HFFc6 (cell line): ENCODE data around the gene ASCC2. TPM values are rescaled to one million over a fixed set of nuclear protein-coding genes. Genes with fewer than 3 reads are reported as not detected.
"Not testable (repeated sequence)": the region's sequence is repeated elsewhere in the genome, so short reads cannot be mapped to it uniquely, and the experiment has no call there.

Experiments
- DNase-seq: peaks from one replicate; pipeline ENCODE4 v3.0.0-alpha.2; 2018
- H3K27ac Mint-ChIP-seq: 2 replicates; pipeline ENCODE4 v1.8.0; 2020; ENCODE audit warnings: mild to moderate bottlenecking, mixed read lengths
- H3K27me3 Mint-ChIP-seq: 2 replicates; pipeline ENCODE4 v1.8.0; 2021; ENCODE audit warnings: mild to moderate bottlenecking, moderate library complexity, mixed read lengths; ENCODE audit not compliant: insufficient read depth
- H3K36me3 Mint-ChIP-seq: 2 replicates; pipeline ENCODE4 v1.8.0; 2021; ENCODE audit warnings: low read depth, mixed read lengths
- H3K4me1 Mint-ChIP-seq: 2 replicates; pipeline ENCODE4 v1.8.0; 2020; ENCODE audit warnings: low read depth, mixed read lengths
- H3K4me3 Mint-ChIP-seq: 2 replicates; pipeline ENCODE4 v1.8.0; 2020; ENCODE audit warnings: mild to moderate bottlenecking, moderate library complexity, mixed read lengths
- H3K9me3 Mint-ChIP-seq: 2 replicates; pipeline ENCODE4 v1.8.0; 2020; ENCODE audit warnings: mild to moderate bottlenecking, mixed read lengths
- CTCF ChIP-seq: fragments of 200-600 bp; sonication (generic); IDR thresholded peaks from 2 replicates; pipeline ENCODE4 v1.5.0; 2021; ENCODE audit warnings: antibody characterized with exemption, mild to moderate bottlenecking
- total RNA-seq, 6 experiments: library from RNA; stranded (reverse); fragmentation: NEBNext Ultra II Directional; extraction: Animal tissue kit (Norgen Biotek cat#: 25700); gene quantifications; 2 replicates in 1 of 6; 3 replicates in 5 of 6; pipeline ENCODE4 v1.2.3, GENCODE V29; 2021

Gene ASCC2
- total RNA-seq, 6 experiments from 2014 or later, result 60.1 to 73.6 (median 66.4) TPM

GRCh38 chr22:29867260-29867659 is 29.2 kb upstream of the ASCC2 start:
- Mint-ChIP-seq H3K4me1 (peaks cover 12% of the 10 kb centered on the region), H3K9me3 (no peaks in the 10 kb centered on the region), H3K27ac (no peak overlapping the region), H3K27me3 (peaks cover 20% of the 10 kb centered on the region; the same call in 1 of the 2 replicates), H3K36me3 (no peaks in the 10 kb centered on the region), H3K4me3 (no peak overlapping the region)
- DNase-seq, result no peak
- no peak for TF ChIP-seq CTCF

- H3K27me3 Mint-ChIP-seq, result peaks cover 18% of the 10 kb centered on the region
- DNase-seq, H3K4me3 Mint-ChIP-seq, H3K9me3 Mint-ChIP-seq, H3K4me1 Mint-ChIP-seq, H3K27ac Mint-ChIP-seq, H3K36me3 Mint-ChIP-seq: not testable (repeated sequence)
Measured at GRCh38 chr22:29865572-29865971, 27.5 kb upstream of the ASCC2 start.

GRCh38 chr22:29861672-29862297 is 23.7 kb upstream of the ASCC2 start:
- Mint-ChIP-seq H3K4me3 (no peak overlapping the region), H3K4me1 (no peaks in the 10 kb centered on the region), H3K27ac (no peak overlapping the region), H3K27me3 (peaks cover 20% of the 10 kb centered on the region), H3K36me3 (no peaks in the 10 kb centered on the region), H3K9me3 (no peaks in the 10 kb centered on the region)
- DNase-seq, result no peak
- TF ChIP-seq CTCF, result no peak

- Mint-ChIP-seq H3K27ac (no peak overlapping the region), H3K9me3 (no peaks in the 10 kb centered on the region), H3K27me3 (peaks cover 11% of the 10 kb centered on the region), H3K4me1 (no peaks in the 10 kb centered on the region), H3K36me3 (no peaks in the 10 kb centered on the region), H3K4me3 (no peak overlapping the region)
- no peak for TF ChIP-seq CTCF
- no peak for DNase-seq
Measured at GRCh38 chr22:29860006-29860766, 22.1 kb upstream of the ASCC2 start.

- not testable (repeated sequence) for H3K27ac Mint-ChIP-seq, H3K9me3 Mint-ChIP-seq, H3K4me1 Mint-ChIP-seq, DNase-seq, H3K4me3 Mint-ChIP-seq, H3K36me3 Mint-ChIP-seq
- H3K27me3 Mint-ChIP-seq, result peaks cover 11% of the 10 kb centered on the region
Measured at GRCh38 chr22:29859030-29859429, 21.0 kb upstream of the ASCC2 start.

DNA sequence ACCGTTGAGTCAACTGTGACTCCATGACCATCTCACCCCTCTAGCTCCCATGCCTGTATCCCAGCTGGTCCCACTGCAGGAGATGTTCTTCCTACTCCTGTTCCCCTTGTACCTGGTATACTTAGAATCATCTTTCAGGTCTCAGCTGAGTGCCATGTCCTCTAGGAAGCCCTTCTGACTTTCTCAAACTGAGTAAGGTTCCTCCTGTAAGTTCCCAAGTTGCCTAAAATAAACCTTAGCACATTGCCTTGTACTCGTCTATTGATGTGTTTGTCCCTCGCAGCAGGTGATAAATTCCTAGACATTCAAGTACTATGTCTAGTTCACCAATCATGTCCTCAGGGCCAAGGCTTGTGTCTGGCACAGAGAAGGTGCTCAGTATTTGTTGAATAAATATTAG is 18.4 kb upstream of the ASCC2 start:
- Mint-ChIP-seq H3K27me3 (peaks cover 8% of the 10 kb centered on the region), H3K4me1 (no peaks in the 10 kb centered on the region), H3K36me3 (no peaks in the 10 kb centered on the region), H3K4me3 (no peak overlapping the region), H3K9me3 (no peaks in the 10 kb centered on the region), H3K27ac (no peak overlapping the region)
- no peak for DNase-seq
- no peak for TF ChIP-seq CTCF
